Sigmoid colon (tissue), 4 donors: Measurements from ENCODE around the gene RPL38.

Experiments
- EP300 ChIP-seq, 4 donors: sonication (generic); formaldehyde crosslinking; IDR thresholded peaks; one replicate each; pipeline ENCODE4 v1.6.1; 2017; ENCODE audit warnings: antibody characterized with exemption in 4 of 4
- TF ChIP-seq, protein P1 (sequence below), 4 experiments: fragments of 450-650 bp in 3 of 4; fragments of 200-600 bp in 1 of 4; IDR thresholded peaks; one replicate each; pipeline ENCODE4 v1.5.1; 2016 to 2019; ENCODE audit warnings: antibody characterized with exemption in 4 of 4, mild to moderate bottlenecking in 3 of 4, moderate library complexity in 2 of 4

DNA sequence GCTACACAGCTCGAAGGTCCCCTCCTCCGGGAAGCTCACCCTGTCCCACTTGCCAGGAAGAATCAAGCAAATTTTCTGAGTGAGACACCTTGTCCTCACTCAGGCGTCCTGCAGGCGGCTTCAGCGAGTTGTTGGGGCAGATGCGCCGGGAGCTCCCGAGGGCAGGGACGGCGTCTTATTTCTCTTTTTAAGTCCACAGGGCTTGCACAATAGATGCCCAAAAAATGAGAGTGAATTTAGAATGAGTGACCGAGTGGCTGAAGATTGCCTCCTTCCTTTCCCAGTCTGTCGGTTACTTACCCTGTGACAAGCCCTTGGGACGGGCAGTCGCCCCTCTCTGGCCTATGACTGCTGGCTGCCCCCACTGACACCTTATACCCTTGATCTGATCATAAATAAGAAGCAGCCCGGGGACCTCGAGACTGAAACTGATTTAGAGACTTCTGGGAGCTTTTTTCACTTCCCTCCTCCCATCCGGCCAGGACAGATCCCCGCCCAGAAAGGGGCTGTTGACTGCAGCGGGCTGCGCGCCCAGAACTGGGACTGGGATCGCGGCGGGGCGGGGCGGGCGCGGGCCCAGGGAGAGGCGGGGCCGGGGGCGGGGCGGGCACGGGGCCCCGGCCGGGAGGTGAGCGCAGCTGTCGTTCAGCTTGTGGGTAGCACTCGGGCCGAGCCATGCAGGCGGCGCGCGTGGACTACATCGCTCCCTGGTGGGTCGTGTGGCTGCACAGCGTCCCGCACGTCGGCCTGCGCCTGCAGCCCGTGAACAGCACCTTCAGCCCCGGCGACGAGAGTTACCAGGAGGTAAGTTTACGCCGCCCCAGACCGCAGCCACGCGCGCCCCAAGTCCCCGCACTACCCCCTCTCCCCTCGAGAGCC lies 9.7 kb downstream of the RPL38 start, which contains the start of gene TTYH2:
- TF ChIP-seq, protein P1, sequence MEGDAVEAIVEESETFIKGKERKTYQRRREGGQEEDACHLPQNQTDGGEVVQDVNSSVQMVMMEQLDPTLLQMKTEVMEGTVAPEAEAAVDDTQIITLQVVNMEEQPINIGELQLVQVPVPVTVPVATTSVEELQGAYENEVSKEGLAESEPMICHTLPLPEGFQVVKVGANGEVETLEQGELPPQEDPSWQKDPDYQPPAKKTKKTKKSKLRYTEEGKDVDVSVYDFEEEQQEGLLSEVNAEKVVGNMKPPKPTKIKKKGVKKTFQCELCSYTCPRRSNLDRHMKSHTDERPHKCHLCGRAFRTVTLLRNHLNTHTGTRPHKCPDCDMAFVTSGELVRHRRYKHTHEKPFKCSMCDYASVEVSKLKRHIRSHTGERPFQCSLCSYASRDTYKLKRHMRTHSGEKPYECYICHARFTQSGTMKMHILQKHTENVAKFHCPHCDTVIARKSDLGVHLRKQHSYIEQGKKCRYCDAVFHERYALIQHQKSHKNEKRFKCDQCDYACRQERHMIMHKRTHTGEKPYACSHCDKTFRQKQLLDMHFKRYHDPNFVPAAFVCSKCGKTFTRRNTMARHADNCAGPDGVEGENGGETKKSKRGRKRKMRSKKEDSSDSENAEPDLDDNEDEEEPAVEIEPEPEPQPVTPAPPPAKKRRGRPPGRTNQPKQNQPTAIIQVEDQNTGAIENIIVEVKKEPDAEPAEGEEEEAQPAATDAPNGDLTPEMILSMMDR (IDR thresholded peaks at IDR 0.05): peak in 2 of 4 experiments; percentile 41 to 48
- TF ChIP-seq EP300 (IDR thresholded peaks at IDR 0.05): no peak
